ENCODE results near the gene TMEM205. TPM values are rescaled to one million over a fixed set of nuclear protein-coding genes. Genes with fewer than 3 reads are reported as not detected.

TMEM205 gene
- total and polyA plus RNA-seq, 2 of the 13 experiments (the other 11 are each of a cell fraction or from before 2014, with no cell fraction given) = 45.5 to 98.7 TPM

DNA sequence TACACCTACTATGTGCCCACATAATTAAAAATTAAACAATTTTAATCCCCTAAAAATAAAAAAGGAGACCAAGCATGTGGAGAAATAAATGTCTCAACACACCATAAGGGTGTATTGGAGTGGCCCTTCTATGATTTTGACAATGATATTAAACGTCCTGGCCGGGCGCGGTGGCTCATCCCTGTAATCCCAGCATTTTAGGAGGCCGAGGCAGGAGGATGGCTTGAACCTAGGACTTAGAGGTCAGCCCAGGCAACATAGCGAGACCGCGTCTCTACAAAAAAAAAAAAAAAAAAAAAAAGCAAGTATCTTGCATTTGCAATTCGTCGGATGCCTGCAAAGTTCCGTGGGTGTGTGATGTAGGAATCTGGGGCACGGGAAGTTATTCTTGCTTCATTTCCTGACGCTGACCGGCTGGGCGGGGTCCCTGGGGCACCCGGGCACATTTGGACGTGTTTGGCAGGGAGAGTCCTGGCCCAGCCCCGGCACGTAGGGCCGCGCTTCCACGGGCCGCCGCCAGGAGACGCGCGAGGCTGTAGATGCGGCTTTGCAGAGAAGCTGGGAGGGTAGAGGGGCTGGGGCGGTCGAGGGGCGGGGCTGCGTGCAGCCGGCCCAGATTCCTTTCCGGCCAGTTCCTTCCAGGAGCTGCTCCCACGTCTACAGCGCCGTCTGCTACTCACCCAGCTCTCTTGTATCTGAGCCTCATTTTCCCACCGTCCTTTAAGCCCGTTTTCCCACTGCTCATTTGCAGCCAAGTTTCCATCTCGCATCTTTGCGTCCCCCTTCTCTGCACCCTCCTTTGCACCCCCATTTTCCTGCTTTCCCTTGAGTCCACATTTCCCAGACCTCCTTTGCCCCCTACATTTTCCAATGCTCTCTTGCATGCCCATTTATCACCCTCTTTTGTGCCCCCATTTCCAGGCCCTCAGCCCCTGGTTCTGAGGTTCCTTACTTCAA, 52.4 kb downstream of the TMEM205 start (continued):
- no peak for TF ChIP-seq SMARCE1 (IDR thresholded peaks at IDR 0.05; ENCODE audit: borderline replicate concordance)
- TF ChIP-seq, protein P1, sequence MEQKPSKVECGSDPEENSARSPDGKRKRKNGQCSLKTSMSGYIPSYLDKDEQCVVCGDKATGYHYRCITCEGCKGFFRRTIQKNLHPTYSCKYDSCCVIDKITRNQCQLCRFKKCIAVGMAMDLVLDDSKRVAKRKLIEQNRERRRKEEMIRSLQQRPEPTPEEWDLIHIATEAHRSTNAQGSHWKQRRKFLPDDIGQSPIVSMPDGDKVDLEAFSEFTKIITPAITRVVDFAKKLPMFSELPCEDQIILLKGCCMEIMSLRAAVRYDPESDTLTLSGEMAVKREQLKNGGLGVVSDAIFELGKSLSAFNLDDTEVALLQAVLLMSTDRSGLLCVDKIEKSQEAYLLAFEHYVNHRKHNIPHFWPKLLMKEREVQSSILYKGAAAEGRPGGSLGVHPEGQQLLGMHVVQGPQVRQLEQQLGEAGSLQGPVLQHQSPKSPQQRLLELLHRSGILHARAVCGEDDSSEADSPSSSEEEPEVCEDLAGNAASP (CRISPR knock-in tag; IDR thresholded peaks at IDR 0.05; ENCODE audit: borderline replicate concordance) = peak; percentile 42; the same call in 1 of the 2 replicates
- TF ChIP-seq FOXO1 (CRISPR knock-in tag; IDR thresholded peaks at IDR 0.05) = no peak; the same call in 1 of the 2 replicates
- TF ChIP-seq GABPB1 (CRISPR knock-in tag; IDR thresholded peaks at IDR 0.05) = peak; percentile 76
- TF ChIP-seq DNMT1 (CRISPR knock-in tag; IDR thresholded peaks at IDR 0.05) = no peak
- TF ChIP-seq, protein P2, sequence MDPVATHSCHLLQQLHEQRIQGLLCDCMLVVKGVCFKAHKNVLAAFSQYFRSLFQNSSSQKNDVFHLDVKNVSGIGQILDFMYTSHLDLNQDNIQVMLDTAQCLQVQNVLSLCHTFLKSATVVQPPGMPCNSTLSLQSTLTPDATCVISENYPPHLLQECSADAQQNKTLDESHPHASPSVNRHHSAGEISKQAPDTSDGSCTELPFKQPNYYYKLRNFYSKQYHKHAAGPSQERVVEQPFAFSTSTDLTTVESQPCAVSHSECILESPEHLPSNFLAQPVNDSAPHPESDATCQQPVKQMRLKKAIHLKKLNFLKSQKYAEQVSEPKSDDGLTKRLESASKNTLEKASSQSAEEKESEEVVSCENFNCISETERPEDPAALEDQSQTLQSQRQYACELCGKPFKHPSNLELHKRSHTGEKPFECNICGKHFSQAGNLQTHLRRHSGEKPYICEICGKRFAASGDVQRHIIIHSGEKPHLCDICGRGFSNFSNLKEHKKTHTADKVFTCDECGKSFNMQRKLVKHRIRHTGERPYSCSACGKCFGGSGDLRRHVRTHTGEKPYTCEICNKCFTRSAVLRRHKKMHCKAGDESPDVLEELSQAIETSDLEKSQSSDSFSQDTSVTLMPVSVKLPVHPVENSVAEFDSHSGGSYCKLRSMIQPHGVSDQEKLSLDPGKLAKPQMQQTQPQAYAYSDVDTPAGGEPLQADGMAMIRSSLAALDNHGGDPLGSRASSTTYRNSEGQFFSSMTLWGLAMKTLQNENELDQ (CRISPR knock-in tag; IDR thresholded peaks at IDR 0.05; ENCODE audit: borderline replicate concordance) = no peak
- no peak for TF ChIP-seq MIER2 (CRISPR knock-in tag; IDR thresholded peaks at IDR 0.05)
- peak; percentile 78 for TF ChIP-seq SALL1 (CRISPR knock-in tag; IDR thresholded peaks at IDR 0.05)
- TF ChIP-seq, protein P3, sequence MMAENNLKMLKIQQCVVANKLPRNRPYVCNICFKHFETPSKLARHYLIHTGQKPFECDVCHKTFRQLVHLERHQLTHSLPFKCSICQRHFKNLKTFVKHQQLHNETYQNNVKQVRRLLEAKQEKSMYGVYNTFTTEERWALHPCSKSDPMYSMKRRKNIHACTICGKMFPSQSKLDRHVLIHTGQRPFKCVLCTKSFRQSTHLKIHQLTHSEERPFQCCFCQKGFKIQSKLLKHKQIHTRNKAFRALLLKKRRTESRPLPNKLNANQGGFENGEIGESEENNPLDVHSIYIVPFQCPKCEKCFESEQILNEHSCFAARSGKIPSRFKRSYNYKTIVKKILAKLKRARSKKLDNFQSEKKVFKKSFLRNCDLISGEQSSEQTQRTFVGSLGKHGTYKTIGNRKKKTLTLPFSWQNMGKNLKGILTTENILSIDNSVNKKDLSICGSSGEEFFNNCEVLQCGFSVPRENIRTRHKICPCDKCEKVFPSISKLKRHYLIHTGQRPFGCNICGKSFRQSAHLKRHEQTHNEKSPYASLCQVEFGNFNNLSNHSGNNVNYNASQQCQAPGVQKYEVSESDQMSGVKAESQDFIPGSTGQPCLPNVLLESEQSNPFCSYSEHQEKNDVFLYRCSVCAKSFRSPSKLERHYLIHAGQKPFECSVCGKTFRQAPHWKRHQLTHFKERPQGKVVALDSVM (CRISPR knock-in tag; IDR thresholded peaks at IDR 0.05) = peak; percentile 94
- TF ChIP-seq, protein P4, sequence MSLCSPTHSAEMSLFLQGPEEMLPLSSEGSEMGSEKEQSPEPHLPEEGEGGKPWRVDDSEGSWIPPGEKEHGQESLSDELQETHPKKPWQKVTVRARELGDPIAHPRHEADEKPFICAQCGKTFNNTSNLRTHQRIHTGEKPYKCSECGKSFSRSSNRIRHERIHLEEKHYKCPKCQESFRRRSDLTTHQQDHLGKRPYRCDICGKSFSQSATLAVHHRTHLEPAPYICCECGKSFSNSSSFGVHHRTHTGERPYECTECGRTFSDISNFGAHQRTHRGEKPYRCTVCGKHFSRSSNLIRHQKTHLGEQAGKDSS (CRISPR knock-in tag; IDR thresholded peaks at IDR 0.05; ENCODE audit: borderline replicate concordance, low read depth) = no peak
- TF ChIP-seq SAP130 (CRISPR knock-in tag; IDR thresholded peaks at IDR 0.05; ENCODE audit: low read depth) = peak; percentile 78
- no peak for TF ChIP-seq SETDB1 (CRISPR knock-in tag; IDR thresholded peaks at IDR 0.05; ENCODE audit: borderline replicate concordance)
- no peak for TF ChIP-seq JDP2 (CRISPR knock-in tag; IDR thresholded peaks at IDR 0.05; ENCODE audit: borderline replicate concordance)
- TF ChIP-seq ZNF121 (CRISPR knock-in tag; IDR thresholded peaks at IDR 0.05) = no peak; the same call in 1 of the 2 replicates
- TF ChIP-seq ATF1 (CRISPR knock-in tag; IDR thresholded peaks at IDR 0.05) = no peak
- TF ChIP-seq, protein P5, sequence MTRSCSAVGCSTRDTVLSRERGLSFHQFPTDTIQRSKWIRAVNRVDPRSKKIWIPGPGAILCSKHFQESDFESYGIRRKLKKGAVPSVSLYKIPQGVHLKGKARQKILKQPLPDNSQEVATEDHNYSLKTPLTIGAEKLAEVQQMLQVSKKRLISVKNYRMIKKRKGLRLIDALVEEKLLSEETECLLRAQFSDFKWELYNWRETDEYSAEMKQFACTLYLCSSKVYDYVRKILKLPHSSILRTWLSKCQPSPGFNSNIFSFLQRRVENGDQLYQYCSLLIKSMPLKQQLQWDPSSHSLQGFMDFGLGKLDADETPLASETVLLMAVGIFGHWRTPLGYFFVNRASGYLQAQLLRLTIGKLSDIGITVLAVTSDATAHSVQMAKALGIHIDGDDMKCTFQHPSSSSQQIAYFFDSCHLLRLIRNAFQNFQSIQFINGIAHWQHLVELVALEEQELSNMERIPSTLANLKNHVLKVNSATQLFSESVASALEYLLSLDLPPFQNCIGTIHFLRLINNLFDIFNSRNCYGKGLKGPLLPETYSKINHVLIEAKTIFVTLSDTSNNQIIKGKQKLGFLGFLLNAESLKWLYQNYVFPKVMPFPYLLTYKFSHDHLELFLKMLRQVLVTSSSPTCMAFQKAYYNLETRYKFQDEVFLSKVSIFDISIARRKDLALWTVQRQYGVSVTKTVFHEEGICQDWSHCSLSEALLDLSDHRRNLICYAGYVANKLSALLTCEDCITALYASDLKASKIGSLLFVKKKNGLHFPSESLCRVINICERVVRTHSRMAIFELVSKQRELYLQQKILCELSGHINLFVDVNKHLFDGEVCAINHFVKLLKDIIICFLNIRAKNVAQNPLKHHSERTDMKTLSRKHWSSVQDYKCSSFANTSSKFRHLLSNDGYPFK (CRISPR knock-in tag; IDR thresholded peaks at IDR 0.05; ENCODE audit: borderline replicate concordance) = peak; percentile 43; the same call in 1 of the 2 replicates
- TF ChIP-seq MAFF (IDR thresholded peaks at IDR 0.05; ENCODE audit: low read depth, low read length) = no peak
- TF ChIP-seq ZBTB38 (CRISPR knock-in tag; IDR thresholded peaks at IDR 0.05) = peak; percentile 75; the same call in 1 of the 2 replicates
- no peak for TF ChIP-seq KDM4B (CRISPR knock-in tag; IDR thresholded peaks at IDR 0.05)
